Ureter (tissue), 1 donor: Measurements from ENCODE around the gene POU3F2. TPM values are rescaled to one million over a fixed set of nuclear protein-coding genes. Genes with fewer than 3 reads are reported as not detected.

Source experiments
- DNase-seq: peaks from one replicate; pipeline ENCODE4 v3.0.0-alpha.2; 2020; ENCODE audit warnings: low spot score
- total RNA-seq: library from RNA; stranded (reverse); gene quantifications from one replicate; pipeline ENCODE4 v1.2.4, GENCODE V29; 2023
- donor health status: DM: yes; HTN: yes; CAD: no.

Gene POU3F2
- not detected for total RNA-seq

DNA sequence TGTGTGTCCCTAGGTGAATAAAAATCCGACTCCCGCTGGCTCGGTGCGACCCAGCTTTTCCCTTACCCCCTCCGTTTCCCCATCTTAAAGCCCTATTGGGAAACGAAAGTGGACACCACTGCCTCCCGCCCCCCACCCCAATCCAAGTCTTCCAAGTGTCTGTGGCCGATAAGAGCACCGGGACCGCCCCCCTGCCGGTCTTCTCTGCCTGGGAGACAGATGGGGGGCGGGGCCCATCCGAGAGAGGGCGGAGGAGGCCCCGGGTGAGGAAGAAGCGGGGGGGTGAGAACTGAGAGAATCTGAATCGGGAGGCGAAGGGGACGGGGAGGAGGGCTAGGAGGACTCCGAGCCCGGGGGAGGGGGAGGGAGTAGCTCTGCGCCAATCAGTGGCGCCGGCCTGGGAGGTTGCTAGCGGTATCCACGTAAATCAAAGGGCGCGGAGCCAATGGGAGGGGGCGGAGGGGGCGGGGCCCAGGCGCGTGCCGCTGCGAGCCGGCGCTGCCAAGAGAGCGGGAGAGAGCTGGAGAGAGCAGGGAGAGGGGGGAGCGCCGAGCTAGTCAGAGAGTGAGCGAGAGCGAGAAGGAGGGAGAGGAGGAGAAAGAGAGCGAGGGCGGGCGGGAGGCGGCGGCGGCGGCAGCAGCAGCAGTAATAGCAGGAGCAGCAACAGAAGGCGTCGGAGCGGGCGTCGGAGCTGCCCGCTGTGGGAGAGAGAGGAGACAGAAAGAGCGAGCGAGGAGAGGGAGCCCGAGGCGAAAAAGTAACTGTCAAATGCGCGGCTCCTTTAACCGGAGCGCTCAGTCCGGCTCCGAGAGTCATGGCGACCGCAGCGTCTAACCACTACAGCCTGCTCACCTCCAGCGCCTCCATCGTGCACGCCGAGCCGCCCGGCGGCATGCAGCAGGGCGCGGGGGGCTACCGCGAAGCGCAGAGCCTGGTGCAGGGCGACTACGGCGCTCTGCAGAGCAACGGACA lies at the start of gene POU3F2:
POU3F2 (plus strand) TSS at position 515 of the 972 bp plus-strand sequence; CDS start at position 815, 300 bp downstream.
- DNase-seq: peak; percentile 61

DNA sequence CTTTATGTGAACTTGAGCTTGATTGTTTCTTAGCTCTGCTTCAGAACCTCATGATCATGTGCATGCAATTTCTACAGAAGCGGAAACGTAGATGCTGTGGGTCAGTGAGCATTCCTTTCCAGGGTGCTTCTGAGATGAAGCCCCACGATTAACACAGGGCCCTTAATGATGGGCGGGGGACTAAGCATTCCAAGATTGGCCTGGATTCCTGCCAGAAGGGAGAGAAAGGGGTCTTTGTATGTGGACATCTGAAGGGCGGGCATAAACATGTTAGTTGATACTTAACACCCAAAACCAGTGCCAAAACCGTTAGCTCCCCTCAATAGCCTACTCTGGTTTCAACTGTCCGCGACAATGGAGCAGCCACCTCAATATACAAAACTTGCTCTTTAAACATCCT lies 46.9 kb upstream of the POU3F2 start:
- no peak for DNase-seq

DNA sequence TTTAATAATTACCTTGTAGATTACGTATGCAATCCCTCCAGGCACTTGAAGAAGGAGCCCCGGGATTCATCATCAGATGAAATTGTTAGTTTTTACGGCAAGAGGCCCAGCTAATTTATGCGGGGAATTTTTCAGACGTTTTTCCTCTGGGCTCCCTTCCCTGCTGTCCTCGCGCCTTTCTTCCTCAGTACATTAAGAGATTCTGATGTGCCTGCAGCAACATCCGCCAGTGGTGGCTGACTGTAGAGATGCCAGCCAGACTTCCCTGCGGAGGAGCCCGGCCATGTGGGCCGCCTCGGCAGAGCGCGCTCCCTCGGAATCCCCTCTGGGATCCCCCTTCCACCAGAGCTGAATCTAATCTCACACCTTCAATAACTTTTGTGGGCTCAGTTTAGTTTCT lies 46.4 kb upstream of the POU3F2 start:
- DNase-seq: no peak

DNA sequence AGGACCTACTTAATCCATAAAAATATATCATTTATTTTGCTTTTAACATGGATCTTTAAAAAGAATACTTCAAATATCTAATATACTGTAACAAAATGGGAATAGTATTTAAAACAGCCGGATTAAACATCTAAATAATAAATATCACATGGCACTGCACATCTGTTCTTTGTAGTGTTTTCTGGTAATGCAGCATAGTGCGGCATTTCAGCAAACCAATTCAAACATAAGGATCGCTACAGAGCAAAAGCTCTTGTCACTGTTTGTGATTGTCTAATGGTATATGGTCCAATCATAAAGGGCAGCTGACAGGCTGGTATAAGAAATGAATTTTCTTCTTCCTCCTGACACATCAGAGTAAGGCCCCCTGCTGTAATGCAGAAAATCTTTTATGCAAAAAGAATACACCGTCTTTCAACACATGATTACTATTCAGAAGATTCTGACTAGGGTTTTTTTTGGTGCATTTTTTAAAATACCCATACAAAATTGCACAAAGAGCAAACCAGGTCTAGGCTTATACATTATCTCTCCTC lies 40.0 kb upstream of the POU3F2 start:
- DNase-seq: no peak

DNA sequence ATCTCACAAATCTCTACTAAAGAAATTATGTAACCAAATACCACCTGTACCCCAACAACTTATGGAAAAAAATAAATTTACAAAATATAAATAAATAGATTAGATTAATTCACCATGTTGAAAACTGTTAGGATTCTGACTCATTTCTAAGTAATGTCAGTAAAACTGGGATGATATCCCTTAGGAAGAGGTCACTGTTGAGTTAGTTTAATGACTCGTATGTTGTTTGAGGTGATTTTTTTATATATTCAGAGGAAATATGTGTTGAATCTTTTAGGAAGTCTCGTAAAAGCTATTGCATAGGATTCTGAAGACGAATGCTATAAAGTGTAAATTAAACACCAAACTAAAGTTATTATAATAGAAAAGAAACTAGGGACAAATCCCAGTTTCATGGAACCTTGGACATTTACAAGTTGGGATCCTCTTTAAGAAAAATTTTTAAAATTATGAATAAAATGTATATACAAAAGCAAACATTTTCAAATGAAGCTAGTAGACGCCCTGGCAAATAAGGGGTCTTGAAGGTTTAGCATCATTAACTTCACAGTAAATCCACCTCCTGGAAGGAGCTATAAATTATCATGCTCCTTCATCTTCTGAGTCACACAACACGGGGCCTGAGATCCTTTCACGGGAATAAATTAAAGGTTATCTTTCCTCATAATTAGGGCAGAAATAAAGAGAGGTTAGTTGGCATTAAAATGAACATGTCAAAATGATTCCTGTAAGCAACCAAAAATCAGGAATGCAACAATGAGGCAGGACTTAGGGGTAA lies 37.0 kb upstream of the POU3F2 start:
- DNase-seq: no peak

DNA sequence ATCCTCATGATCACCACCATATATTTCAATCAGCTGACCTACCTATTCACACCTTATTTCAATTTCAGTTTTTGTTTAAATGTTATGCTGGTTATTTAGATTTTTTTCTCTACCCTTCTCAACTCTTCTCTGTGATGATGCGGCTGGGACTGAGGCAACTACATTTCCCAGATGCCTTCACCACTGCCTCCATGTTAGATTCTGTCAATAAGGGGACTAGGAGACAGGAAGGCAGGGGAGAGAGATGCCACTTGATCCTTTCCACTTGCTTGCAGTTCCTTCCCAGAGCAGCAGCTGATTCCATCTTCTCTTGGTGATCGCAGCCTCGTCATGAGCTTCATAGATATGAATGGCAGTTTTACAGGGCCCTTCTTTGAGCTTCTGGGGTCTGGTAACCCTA lies 33.5 kb upstream of the POU3F2 start:
- no peak for DNase-seq

DNA sequence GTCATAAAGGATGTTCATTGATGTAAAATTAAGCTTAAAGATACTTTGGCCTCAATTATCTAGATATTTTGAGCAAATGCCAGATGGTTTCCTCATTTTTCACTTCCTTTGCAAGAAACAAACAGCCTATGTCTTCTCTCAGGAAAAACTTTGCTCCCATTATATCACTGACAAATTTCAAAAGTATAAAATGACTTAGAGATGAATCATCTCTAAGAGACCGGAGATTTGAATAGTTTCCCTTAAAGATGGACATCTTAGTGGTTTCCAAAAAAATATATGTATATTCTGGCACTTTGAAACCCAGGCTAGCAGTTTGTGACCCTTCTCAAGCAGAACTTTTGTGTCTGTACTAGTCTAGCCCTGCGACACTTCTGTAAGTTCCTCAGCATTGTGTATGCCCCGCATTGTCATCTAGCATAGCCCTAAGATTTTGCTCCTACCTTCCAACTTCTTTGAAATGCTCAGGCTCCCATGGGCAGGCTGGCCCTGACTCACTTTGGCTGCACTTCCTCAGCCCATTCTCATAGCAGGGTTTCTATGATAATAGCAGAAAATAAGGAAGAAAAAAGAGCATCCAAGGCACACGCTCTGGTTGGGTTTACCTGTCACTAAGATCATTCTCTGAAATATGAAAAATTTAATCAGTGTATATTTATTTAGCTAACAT lies 25.7 kb upstream of the POU3F2 start:
- DNase-seq: no peak

DNA sequence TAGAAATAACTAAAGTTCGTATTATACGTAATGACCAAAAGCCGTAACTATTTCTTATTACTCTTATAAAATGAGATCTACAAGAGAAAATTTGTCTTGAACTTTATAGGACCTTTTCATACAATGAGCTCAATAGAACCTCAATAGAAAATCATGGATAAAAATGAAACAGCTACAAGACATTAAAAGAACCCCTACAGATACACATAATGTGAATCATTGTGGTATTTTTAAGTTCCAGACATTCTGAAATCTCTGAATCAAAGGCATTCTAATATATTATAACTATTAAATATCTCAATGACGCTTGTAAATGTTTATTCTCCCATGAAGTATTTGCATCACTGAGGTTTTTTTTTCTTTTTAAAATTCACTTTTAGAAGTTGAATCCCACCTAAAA lies 22.2 kb upstream of the POU3F2 start:
- DNase-seq: no peak

DNA sequence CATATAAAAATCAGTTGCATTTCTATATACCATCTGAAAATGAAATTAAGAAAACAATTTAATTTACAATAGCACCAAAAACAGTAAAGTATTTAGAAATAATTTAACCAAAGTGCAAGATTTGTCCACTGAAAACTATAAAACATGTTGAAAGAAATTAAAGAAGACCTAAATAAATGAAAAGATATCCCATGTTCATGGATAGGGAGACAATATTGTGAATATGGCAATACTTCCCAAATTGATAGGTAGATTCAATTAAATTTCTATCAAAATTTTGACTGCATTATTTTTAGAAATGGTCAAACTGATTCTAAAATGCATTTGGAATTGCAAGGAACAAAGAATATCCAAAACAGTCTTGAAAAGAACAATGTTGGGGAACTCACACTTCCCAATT lies 17.6 kb upstream of the POU3F2 start:
- DNase-seq: no peak

DNA sequence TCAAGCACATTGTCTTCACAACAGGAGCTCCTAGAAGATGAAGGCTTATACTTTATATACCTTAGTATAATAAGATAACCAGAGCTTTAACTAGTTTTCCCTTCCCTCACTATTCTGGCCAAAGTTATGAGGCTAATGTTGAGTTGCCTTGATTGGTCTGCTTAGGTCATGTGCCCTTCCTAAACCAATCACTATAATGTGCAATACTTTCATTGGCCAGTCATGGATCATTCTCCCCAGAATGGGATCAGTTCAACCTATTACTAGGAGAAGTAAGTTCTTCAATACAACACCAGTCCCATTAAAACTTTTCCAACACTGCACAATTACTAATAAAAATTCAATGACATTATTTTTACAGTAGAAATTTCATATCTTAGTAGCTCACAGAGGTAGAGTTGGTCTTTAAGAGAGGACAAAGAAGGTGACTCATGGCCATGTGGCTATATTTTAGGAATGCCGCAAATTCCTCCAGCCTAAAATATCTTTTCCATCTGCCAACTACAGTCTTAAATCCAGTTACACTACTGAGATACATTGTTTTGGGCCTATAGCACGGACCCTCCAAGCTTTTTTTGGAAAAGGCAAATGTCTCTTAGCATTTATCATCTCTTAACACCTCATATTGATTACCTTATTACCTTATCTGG lies 12.5 kb upstream of the POU3F2 start:
- DNase-seq: no peak

DNA sequence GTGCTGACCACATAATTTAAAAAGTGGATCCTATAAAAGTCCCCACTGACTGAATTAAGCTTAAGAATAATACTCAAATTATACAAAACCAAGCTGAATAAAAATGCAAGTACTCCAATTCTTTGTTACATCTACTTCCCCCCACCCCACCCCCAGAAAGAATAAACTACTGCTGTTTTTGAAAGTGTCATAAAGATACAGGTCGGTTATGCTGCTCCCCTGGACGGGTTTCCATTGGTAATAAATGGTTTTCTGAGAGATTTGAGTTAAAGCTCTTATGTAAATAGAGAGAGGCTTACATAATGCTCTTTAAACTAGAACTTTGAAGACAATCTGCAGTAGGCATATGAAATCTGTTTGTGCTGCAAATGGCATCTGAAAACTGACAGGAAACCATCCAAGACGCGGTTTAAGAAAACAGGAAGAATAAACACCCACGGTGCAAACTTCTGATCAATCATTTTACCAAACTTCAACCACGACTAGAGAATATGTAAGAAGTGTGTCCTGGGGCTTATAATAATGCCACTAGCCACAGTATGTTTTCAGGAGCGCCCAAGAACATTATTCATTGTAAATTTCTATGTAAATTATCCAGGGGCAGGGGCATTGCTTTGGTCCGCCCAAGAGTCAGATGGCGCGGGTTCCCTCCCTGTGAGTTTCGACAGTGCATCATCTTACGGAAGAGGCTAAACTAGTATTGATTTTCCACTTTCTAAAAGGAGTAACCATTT lies 10.8 kb upstream of the POU3F2 start:
- DNase-seq: no peak

DNA sequence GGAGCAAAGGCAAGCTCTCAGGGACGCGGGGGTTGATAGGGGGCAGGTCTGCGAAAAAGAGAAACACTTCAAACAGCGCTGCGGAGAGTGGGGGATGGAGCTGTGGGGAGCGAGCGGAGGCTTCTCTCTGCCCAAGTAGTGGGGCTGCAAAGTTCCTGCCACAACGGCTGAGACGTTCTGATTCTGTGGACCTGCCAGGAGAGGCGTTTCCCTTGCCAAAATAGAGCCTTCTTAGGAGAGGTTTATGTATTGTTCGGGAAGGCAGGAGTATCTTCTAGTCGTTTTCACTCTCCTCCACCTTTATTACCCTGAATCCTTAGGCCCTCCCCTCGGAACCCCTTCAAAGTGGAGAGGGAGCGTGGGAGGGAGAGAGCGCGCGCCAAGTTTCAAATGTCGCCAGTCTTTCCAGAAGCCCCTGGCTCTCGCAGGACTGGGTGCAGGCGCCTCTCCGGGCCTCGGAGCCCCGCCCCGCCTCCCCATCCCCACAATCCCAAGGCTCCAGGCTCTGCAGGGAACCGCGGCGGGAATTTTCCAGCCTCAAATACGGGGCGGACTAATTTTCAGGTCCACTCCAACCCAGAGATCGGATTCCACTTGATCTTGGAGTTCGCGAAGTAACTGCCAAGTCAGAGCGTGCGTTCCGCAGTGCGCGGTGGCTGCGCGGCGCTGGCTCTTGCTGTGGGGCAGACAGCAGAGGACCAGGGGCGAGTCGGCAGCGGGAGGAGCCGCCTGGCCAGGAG lies 10.0 kb upstream of the POU3F2 start:
- no peak for DNase-seq

DNA sequence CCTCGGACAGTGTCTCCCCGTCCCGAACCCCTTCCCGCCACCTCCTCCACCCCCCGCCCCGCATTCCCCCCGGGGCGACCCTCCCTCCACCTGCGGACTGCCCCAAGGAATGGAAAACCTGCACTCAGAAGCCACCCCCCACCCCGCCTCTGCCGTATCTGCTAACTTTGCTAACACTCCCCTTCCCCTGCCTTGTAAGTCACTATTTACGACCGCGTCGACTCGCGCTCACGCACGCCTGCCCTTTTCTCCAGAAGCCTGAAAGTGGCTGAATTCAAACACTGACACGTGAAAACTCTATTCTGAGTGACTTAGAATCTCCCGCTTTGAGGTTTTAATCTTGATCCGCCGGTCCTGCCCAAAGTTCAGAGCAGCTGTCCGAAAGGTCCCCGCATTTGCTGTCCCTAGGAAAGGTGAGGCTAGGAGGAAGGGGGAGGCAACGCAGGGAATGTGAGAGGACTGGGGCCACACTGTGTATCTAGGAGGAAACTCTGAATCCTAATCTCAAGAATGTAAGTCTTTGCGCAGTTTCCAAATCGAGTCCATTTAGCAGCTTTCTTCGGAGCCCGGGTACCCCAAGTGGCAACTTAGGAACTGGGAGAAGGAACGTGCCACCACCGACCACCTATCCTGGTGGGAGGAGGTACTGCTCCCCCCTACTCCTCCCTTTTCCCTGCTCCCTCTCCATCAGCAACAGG lies 9.3 kb upstream of the POU3F2 start:
- no peak for DNase-seq

DNA sequence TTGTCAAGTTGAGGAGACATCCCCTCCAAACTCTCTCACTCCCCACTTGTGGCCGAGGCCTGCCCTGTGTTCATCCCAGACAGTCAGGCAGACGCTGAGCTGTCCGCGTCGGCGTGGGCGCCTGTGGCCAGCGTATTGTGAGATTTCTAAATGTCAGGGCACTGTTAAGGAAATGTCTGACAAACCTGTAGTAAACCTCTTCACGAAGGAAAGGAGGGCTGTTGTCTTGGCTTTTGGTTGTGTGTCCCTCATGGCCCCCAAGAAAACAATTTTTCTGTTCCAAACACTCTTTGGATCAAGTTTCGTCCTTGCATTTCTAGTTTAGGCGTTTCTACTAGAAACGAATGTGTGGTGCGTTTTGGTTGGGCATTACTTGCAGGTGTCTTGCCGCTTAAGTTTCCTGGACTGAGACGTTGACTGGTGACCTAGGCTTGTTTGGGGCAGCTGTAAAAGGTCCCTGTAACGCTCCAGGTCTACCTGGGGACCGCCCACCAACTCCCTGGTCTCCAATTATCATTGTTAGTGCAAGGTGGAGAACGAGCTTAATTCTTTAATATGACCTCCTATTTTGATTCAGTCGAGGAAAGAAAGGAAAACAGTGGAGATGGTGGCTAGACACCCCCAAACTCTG lies 8.7 kb upstream of the POU3F2 start:
- DNase-seq: no peak

DNA sequence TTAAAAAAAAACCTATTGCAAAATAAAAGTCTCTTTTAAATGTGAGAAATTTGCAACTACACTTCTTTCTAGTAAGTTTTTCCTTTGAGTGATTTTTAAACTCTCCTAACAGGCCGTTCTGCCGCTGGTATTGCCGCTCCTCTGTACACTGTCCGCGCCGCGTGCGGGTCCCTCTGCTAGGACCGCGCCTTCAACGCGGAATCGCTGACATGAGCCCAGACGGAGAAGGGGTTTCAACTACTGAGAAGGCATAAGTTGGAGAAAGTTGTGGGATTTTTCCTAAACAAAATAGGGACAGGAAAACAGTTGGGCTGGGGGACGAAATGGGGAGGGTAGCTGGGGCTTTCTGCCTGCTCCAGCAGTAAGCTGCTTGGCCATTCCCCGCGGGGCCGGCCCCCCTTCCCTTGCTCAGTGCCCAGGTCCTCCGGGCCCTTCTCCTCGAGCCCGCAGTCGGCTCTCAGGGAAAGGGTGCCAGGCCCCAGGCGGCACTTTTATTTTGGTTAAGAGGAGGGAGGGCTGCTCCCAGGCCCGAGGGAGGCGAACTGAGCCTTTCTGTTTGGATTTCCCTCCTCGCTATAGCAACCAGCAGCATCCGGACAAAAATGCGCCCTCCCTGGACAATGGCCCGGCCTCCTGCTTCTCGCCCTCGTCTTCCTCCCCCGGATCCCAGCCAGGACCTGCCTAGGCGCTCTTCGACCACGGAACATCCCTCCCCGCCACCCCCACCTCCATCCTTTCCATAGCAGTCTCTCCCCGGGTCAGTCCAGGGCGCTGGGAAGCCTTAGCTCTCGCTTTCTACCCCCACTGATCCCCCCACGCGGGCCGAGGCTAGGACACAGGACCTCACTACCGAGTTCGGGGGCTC lies 6.8 kb upstream of the POU3F2 start:
- DNase-seq: no peak

DNA sequence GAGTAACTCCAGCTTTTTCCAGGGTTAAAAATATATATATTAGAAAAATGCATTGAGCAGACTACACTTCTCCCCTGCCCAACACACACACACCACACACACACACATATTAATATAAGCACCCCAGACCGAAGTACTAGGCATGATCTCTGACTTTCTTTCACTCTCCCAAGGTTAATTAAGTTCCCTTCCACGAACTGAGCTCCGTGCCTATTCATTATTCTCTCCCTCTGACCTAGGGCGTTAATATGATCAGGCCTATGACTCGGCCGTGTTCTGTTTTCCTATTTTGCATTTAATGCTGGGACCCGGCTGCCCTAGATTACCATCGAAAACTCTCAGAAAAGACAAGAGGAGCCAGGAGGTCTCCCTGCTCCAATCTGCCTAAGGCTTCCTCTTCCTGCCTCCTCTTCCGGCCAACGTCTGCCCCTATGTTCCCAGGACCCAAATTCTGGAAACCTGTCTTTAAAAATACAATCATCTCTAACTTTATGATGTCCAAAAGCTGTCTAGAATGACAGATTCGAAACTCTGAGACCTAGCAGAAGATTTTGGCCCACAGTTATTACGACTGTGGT lies 6.1 kb upstream of the POU3F2 start:
- DNase-seq: no peak

DNA sequence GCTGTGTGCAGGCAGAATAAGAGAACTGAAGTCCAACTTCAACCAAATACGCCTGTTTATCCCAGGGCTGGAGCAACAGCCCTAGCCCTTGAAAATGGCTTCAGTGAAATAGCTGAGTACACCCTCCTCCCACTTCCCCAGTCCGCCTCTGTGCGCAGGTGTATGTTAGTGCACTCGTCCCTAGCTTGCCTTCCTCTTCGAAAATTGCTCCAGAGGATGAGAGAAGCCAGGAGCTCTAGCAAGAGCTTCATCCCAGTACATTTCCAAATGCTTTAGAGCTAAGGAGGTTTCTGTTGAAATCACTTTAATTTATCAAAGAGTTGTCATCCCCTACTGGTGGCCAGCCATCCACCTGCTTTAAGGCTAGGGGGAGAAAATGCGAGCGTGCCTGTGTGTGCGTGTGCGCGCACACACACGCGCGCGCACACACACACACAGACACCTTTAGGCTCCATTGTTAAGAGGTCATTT lies 5.4 kb upstream of the POU3F2 start:
- no peak for DNase-seq
